HepG2 (cell line): Measurements from ENCODE around the gene C12orf43. TPM values are rescaled to one million over a fixed set of nuclear protein-coding genes. Genes with fewer than 3 reads are reported as not detected.
A peak's percentile ranks its signal among the peaks of the same experiment; 100 is the strongest.

Experiments
- ARID2 ChIP-seq: sonication (generic); formaldehyde crosslinking; IDR thresholded peaks from 2 replicates; pipeline ENCODE4 v1.8.1; 2022; ENCODE audit warnings: mild to moderate bottlenecking, missing genetic modification reagents, borderline replicate concordance
- ARID5B ChIP-seq: IDR thresholded peaks from 2 replicates; pipeline ENCODE4 v1.4.0; 2020; ENCODE audit warnings: mild to moderate bottlenecking, missing genetic modification reagents
- CC2D1A ChIP-seq: sonication (generic); formaldehyde crosslinking; IDR thresholded peaks from 2 replicates; pipeline ENCODE4 v1.8.1; 2023; ENCODE audit warnings: mild to moderate bottlenecking, missing genetic modification reagents
- ESRRA ChIP-seq: sonication (generic); formaldehyde crosslinking; IDR thresholded peaks from 2 replicates; pipeline ENCODE4 v1.5.1; 2020; ENCODE audit warnings: mild to moderate bottlenecking, low read depth, missing genetic modification reagents
- FOXA1 ChIP-seq, 2 experiments: fragments of 450-650 bp in 1 of 2; sonication (generic) in 1 of 2; formaldehyde crosslinking in 1 of 2; IDR thresholded peaks; 2 replicates each; pipeline versions ENCODE4 v1.4.0 to v1.6.1; 2016 to 2020; ENCODE audit warnings: missing genetic modification reagents in 1 of 2
- HIVEP1 ChIP-seq: sonication (generic); formaldehyde crosslinking; IDR thresholded peaks from 2 replicates; pipeline ENCODE4 v1.4.0; 2020; ENCODE audit warnings: mild to moderate bottlenecking, missing genetic modification reagents
- MYC ChIP-seq: sonication (generic); formaldehyde crosslinking; IDR thresholded peaks from 2 replicates; pipeline ENCODE4 v1.9.0; 2021; ENCODE audit warnings: missing genetic modification reagents, borderline replicate concordance
- NR2F1 ChIP-seq, 2 experiments: fragments of 450-650 bp in 1 of 2; formaldehyde crosslinking in 1 of 2; IDR thresholded peaks; 2 replicates each; pipeline versions ENCODE4 v1.5.0 to v1.6.1; 2016 to 2020; ENCODE audit warnings: mild to moderate bottlenecking in 1 of 2, missing compliant biosample characterization in 1 of 2, missing genetic modification reagents in 1 of 2, moderate library complexity in 1 of 2
- ONECUT2 ChIP-seq: sonication (generic); formaldehyde crosslinking; IDR thresholded peaks from 2 replicates; pipeline ENCODE4 v1.4.0; 2020; ENCODE audit warnings: missing genetic modification reagents
- RBM39 ChIP-seq: fragments of 200-400 bp; formaldehyde crosslinking; IDR thresholded peaks from one replicate; pipeline ENCODE4 v1.6.1; 2018; ENCODE audit warnings: antibody characterized with exemption, mild to moderate bottlenecking, low read depth, low read length; ENCODE audit not compliant: poor library complexity, severe bottlenecking
- RFX5 ChIP-seq: IDR thresholded peaks from 2 replicates; pipeline ENCODE4 v1.6.1; 2011; ENCODE audit warnings: low read depth, low read length, improper control_type of control experiment
- TCF7L2 ChIP-seq: IDR thresholded peaks from 2 replicates; pipeline ENCODE4 v1.6.1; 2011; ENCODE audit warnings: mild to moderate bottlenecking, low read depth, low read length, moderate library complexity
- TOE1 ChIP-seq: sonication (generic); formaldehyde crosslinking; IDR thresholded peaks from 2 replicates; pipeline ENCODE4 v1.4.0; 2020; ENCODE audit warnings: mild to moderate bottlenecking, missing genetic modification reagents
- ZNF639 ChIP-seq: conservative IDR thresholded peaks from 2 replicates; pipeline ENCODE4 v1.6.1; 2018; ENCODE audit warnings: missing genetic modification reagents
- ZNF704 ChIP-seq: sonication (generic); formaldehyde crosslinking; IDR thresholded peaks from 2 replicates; pipeline ENCODE4 v1.8.1; 2023; ENCODE audit warnings: mild to moderate bottlenecking, inconsistent platforms, moderate library complexity, missing genetic modification reagents, borderline replicate concordance
- ZNF747 ChIP-seq: sonication (generic); formaldehyde crosslinking; IDR thresholded peaks from 2 replicates; pipeline ENCODE4 v1.8.1; 2023; ENCODE audit warnings: missing genetic modification reagents, mild to moderate bottlenecking, borderline replicate concordance
- ZNF766 ChIP-seq: sonication (generic); formaldehyde crosslinking; IDR thresholded peaks from 2 replicates; pipeline ENCODE4 v1.5.0; 2020; ENCODE audit warnings: missing genetic modification reagents, borderline replicate concordance
- ZNF776 ChIP-seq: sonication (generic); formaldehyde crosslinking; IDR thresholded peaks from 2 replicates; pipeline ENCODE4 v1.4.0; 2020; ENCODE audit warnings: mild to moderate bottlenecking, missing genetic modification reagents
- ZSCAN22 ChIP-seq: sonication (generic); formaldehyde crosslinking; IDR thresholded peaks from 2 replicates; pipeline ENCODE4 v1.4.0; 2020; ENCODE audit warnings: mild to moderate bottlenecking, missing genetic modification reagents
- polyA plus RNA-seq, 8 experiments: library from polyadenylated mRNA; depleted of rRNA in 3 of 8; stranded (reverse) in 7 of 8; unstranded in 1 of 8; fragments of >200 nt; fragmentation: Illumina TruSeq in 4 of 8; extraction: Trizol in 4 of 8; gene quantifications; 2 replicates each; pipeline versions ENCODE4 v1.2.1 to v1.2.3, GENCODE V29; 2011 to 2016; ENCODE audit warnings: low read depth in 4 of 8, missing spikeins in 1 of 8, mixed read lengths in 1 of 8; ENCODE audit not compliant: insufficient read depth in 1 of 8
- total RNA-seq, 5 experiments: library from RNA; depleted of rRNA; stranded (reverse); fragments of >200 nt; fragmentation: Illumina TruSeq; extraction: Trizol; gene quantifications; 2 replicates each; pipeline ENCODE4 v1.2.3, GENCODE V29; 2016; ENCODE audit warnings: low read depth in 1 of 5
- TF ChIP-seq, protein P1 (sequence below): sonication (generic); formaldehyde crosslinking; IDR thresholded peaks from 2 replicates; pipeline ENCODE4 v1.8.1; 2023; ENCODE audit warnings: missing genetic modification reagents, inconsistent platforms, borderline replicate concordance

Gene C12orf43
- total and polyA plus RNA-seq, 2 of the 13 experiments (the other 11 are each of a cell fraction or from before 2014, with no cell fraction given) = 7.9 to 11.1 TPM

GRCh38 chr12:121023799-121024198, 7.5 kb upstream of the C12orf43 start (continued):
- TF ChIP-seq ZNF704 (CRISPR knock-in tag) (no peak), NR2F1 (CRISPR knock-in tag; IDR thresholded peaks at IDR 0.05) (no peak), ONECUT2 (CRISPR knock-in tag) (no peak), TOE1 (CRISPR knock-in tag) (no peak), HIVEP1 (no peak), ZSCAN22 (CRISPR knock-in tag) (no peak), ZNF766 (CRISPR knock-in tag) (no peak), RBM39 (no peak), TCF7L2 (no peak), RFX5 (peak; percentile 36; the same call in 1 of the 2 replicates), ZNF639 (CRISPR knock-in tag) (no peak), FOXA1 (IDR thresholded peaks at IDR 0.05) (no peak), FOXA1 (CRISPR knock-in tag; IDR thresholded peaks at IDR 0.05) (0 out of 2 replicates have a peak, but pooled peaks have one; percentile 6), ZNF747 (CRISPR knock-in tag) (no peak), CC2D1A (CRISPR knock-in tag) (no peak), ESRRA (CRISPR knock-in tag) (0 out of 2 replicates have a peak, but pooled peaks have one; percentile 40), ZNF776 (CRISPR knock-in tag) (no peak), MYC (CRISPR knock-in tag) (no peak), ARID2 (CRISPR knock-in tag) (no peak), ARID5B (CRISPR knock-in tag) (peak; percentile 27; the same call in 1 of the 2 replicates)
- TF ChIP-seq, protein P1, sequence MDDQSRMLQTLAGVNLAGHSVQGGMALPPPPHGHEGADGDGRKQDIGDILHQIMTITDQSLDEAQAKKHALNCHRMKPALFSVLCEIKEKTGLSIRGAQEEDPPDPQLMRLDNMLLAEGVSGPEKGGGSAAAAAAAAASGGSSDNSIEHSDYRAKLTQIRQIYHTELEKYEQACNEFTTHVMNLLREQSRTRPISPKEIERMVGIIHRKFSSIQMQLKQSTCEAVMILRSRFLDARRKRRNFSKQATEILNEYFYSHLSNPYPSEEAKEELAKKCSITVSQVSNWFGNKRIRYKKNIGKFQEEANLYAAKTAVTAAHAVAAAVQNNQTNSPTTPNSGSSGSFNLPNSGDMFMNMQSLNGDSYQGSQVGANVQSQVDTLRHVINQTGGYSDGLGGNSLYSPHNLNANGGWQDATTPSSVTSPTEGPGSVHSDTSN (CRISPR knock-in tag) = no peak
